ENCODE results near the gene C7orf33. TPM values are rescaled to one million over a fixed set of nuclear protein-coding genes. Genes with fewer than 3 reads are reported as not detected.

Gene C7orf33
- total RNA-seq, 1 experiment from 2014 or later: not detected

DNA sequence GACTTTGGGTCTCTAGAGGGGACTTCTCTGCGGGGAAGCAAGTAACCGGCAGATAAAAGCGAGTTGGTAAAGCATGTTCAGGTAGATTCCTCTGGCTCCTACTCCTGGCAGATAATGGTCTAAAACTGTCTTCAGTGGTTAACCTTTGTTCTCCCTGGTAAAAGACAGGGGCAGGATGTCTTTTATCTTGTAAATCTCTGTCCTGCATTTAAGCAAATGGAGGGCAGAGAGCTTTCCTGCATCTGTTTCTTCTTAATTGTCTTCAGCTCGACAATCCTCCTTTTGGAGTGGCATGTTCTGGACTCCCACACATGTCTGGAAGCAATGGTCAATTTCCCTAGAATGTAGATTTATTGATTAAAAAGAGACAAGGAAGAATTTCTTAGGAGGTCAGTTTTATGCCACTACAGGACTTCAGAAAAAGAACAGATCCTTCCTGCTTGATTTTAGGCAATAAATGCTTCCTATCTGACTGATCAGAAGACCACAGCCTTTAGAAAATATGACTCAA, 16.6 kb downstream of the C7orf33 start:
- H3K36me3 Mint-ChIP-seq (ENCODE audit: insufficient read depth in 1 of 3, low read depth in 3 of 3): peaks cover 0 to 7% (median 6%) of the 10 kb centered on the region in 3 experiments; a peak in 4 of 7 replicates
- no peak overlapping the region for H3K18ac ChIP-seq (ENCODE audit: insufficient read length, low read depth, low read length)
- H3K23me2 ChIP-seq (ENCODE audit: insufficient read length, low read depth, low read length, poor library complexity, severe bottlenecking): no peaks in the 10 kb centered on the region
- H4K91ac ChIP-seq (ENCODE audit: insufficient read length, low read depth, low read length): no peak overlapping the region
- H3K56ac ChIP-seq (ENCODE audit: insufficient read length, low read depth, low read length): no peak overlapping the region
- peaks cover 5% of the 10 kb centered on the region; the same call in 1 of the 2 replicates for H3K27me3 Mint-ChIP-seq (ENCODE audit: low read depth)
- H2BK15ac ChIP-seq (ENCODE audit: low read depth, low read length): no peak overlapping the region
- no peaks in the 10 kb centered on the region for H3K79me2 ChIP-seq (ENCODE audit: insufficient read depth, low read length)
- peak overlapping the region; percentile 96 to 97 (median 96) for H3K27ac Mint-ChIP-seq
- no peak overlapping the region for H3K14ac ChIP-seq (ENCODE audit: insufficient read depth, low read length)
- no peak overlapping the region for H2AK5ac ChIP-seq (ENCODE audit: insufficient read length, low read length)
- peaks cover 8 to 14% of the 10 kb centered on the region in 2 experiments for H3K9me3 Mint-ChIP-seq
- H3K23ac ChIP-seq (ENCODE audit: insufficient read length, low read depth, low read length): no peak overlapping the region
- H3K4me1 Mint-ChIP-seq: peaks cover 50 to 54% of the 10 kb centered on the region in 2 experiments
- no peak overlapping the region for H3T11ph ChIP-seq (ENCODE audit: low read length)
- no CpG with 5 or more reads among the region's 4 CpGs for WGBS (ENCODE audit: extremely low coverage, insufficient read length, low lambda C conversion rate)
- H2BK120ac ChIP-seq (ENCODE audit: low read depth, low read length, poor library complexity, severe bottlenecking): no peak overlapping the region
- H3K27ac ChIP-seq (ENCODE audit: insufficient read length, low read depth, low read length): peak overlapping the region; percentile 74
- no peak overlapping the region for H4K8ac ChIP-seq (replicated peaks; ENCODE audit: insufficient read length, low read depth, low read length)
- H4K5ac ChIP-seq (ENCODE audit: insufficient read length, low read depth, low read length): no peak overlapping the region
- H3K9me3 ChIP-seq (ENCODE audit: control insufficient read depth, low read depth, low read length): no peaks in the 10 kb centered on the region
- peak overlapping the region; percentile 14 for H3K4me2 ChIP-seq (ENCODE audit: insufficient read depth, insufficient read length, low read length)
- H3K4me1 ChIP-seq (ENCODE audit: insufficient read depth, low read length): peaks cover 3% of the 10 kb centered on the region; the same call in 1 of the 2 replicates
- no peaks in the 10 kb centered on the region for H3K79me1 ChIP-seq (ENCODE audit: insufficient read depth, low read depth, low read length, poor library complexity, severe bottlenecking)
- H3K27me3 ChIP-seq (ENCODE audit: insufficient read depth, low read length): no peaks in the 10 kb centered on the region; the same call in 1 of the 2 replicates
- no peak overlapping the region for H2BK20ac ChIP-seq (ENCODE audit: low read depth, low read length, poor library complexity, severe bottlenecking)
- H2BK12ac ChIP-seq (ENCODE audit: insufficient read length, low read depth, low read length): no peak overlapping the region
- H2BK5ac ChIP-seq (ENCODE audit: insufficient read length, low read length): no peak overlapping the region
- no peak overlapping the region for H3K9ac ChIP-seq (ENCODE audit: extremely low read depth, insufficient read length, low read length)
- no peaks in the 10 kb centered on the region for H4K20me1 ChIP-seq (ENCODE audit: control insufficient read depth, insufficient read depth, insufficient read length)
- H2AFZ ChIP-seq (ENCODE audit: low read length): no peak overlapping the region
- TF ChIP-seq CTCF (conservative IDR thresholded peaks at IDR 0.05): no peak
- H3K4ac ChIP-seq (ENCODE audit: low read depth, low read length): no peak overlapping the region
- DNase-seq: peak; percentile 67
- peak overlapping the region in 1 of 2 experiments; percentile 48; a peak in 1 of 5 replicates for H3K4me3 Mint-ChIP-seq

Data from H9 (cell line).